MM.1S (cell line): ENCODE measurements around the gene SLC5A6.
A peak's percentile ranks its signal among the peaks of the same experiment; 100 is the strongest.

ENCODE experiments used
- DNase-seq: peaks from one replicate; pipeline ENCODE4 v3.0.0-alpha.2; 2015
- H2AFZ ChIP-seq: fragments of 300-600 bp; sonication (generic); 2 replicates; pipeline ENCODE4 v1.6.0; 2016; ENCODE audit warnings: antibody characterized with exemption, low read length
- H3F3A ChIP-seq: fragments of 300-600 bp; sonication (generic); 2 replicates; pipeline ENCODE4 v1.6.1; 2016; ENCODE audit warnings: mild to moderate bottlenecking, antibody characterized with exemption, low read length, moderate library complexity, mixed read lengths; ENCODE audit not compliant: insufficient read depth
- H3K27ac ChIP-seq: fragments of 300-600 bp; sonication (generic); 2 replicates; pipeline ENCODE4 v1.5.1; 2016; ENCODE audit warnings: mild to moderate bottlenecking, low read length
- H3K27me3 ChIP-seq: fragments of 300-600 bp; sonication (generic); replicated peaks from 2 replicates; pipeline ENCODE4 v1.6.0; 2016; ENCODE audit warnings: low read length; ENCODE audit not compliant: insufficient read depth
- H3K36me3 ChIP-seq: fragments of 300-600 bp; sonication (generic); replicated peaks from 2 replicates; pipeline ENCODE4 v1.6.1; 2016; ENCODE audit warnings: mild to moderate bottlenecking, low read length, mixed read lengths; ENCODE audit not compliant: insufficient read depth
- H3K4me1 ChIP-seq: fragments of 300-600 bp; sonication (generic); 2 replicates; pipeline ENCODE4 v1.6.1; 2016; ENCODE audit warnings: low read length, mixed read lengths
- H3K4me2 ChIP-seq: fragments of 300-600 bp; sonication (generic); 2 replicates; pipeline ENCODE4 v1.6.0; 2016; ENCODE audit warnings: low read depth, low read length
- H3K4me3 ChIP-seq: fragments of 300-600 bp; sonication (generic); 2 replicates; pipeline ENCODE4 v1.5.1; 2016; ENCODE audit warnings: low read length, mixed read lengths
- H3K79me2 ChIP-seq: fragments of 300-600 bp; sonication (generic); 2 replicates; pipeline ENCODE4 v1.6.1; 2016; ENCODE audit warnings: mixed run types, low read length, mixed read lengths
- H3K9ac ChIP-seq: fragments of 300-600 bp; sonication (generic); 2 replicates; pipeline ENCODE4 v1.6.1; 2016; ENCODE audit warnings: low read length, mixed read lengths
- H3K9me2 ChIP-seq: fragments of 300-600 bp; sonication (generic); replicated peaks from 2 replicates; pipeline ENCODE4 v1.6.1; 2016; ENCODE audit warnings: mild to moderate bottlenecking, low read length, mixed read lengths; ENCODE audit not compliant: insufficient read depth
- H3K9me3 ChIP-seq: fragments of 300-600 bp; sonication (generic); replicated peaks from 2 replicates; pipeline ENCODE4 v1.6.1; 2016; ENCODE audit warnings: mild to moderate bottlenecking, low read length, mixed read lengths; ENCODE audit not compliant: insufficient read depth
- H4K20me1 ChIP-seq: fragments of 300-600 bp; sonication (generic); 2 replicates; pipeline ENCODE4 v1.6.1; 2016; ENCODE audit warnings: mild to moderate bottlenecking, low read length, moderate library complexity, mixed read lengths; ENCODE audit not compliant: insufficient read depth
- CTCF ChIP-seq: fragments of 300-600 bp; sonication (generic); IDR thresholded peaks from 2 replicates; pipeline ENCODE4 v1.5.1; 2016; ENCODE audit warnings: antibody characterized with exemption, low read length, mixed read lengths
- EZH2 ChIP-seq: fragments of 300-600 bp; sonication (generic); optimal IDR thresholded peaks from 2 replicates; pipeline ENCODE3; 2017; ENCODE audit warnings: low read depth, mild to moderate bottlenecking, antibody characterized with exemption, low read length, mixed read lengths
- EZH2phosphoT487 ChIP-seq: fragments of 300-600 bp; sonication (generic); IDR thresholded peaks from 2 replicates; pipeline ENCODE4 v1.6.1; 2018; ENCODE audit warnings: antibody characterized with exemption, low read length

SLC5A6 gene

GRCh38 chr2:27182346-27182745, 29.7 kb downstream of the SLC5A6 start:
- TF ChIP-seq EZH2phosphoT487 (no peak), EZH2 (no peak), CTCF (no peak)
- Histone ChIP-seq H3K9me2 (no peaks in the 10 kb centered on the region), H3K27ac (no peak overlapping the region), H3K9ac (no peak overlapping the region), H3K36me3 (no peaks in the 10 kb centered on the region), H3K9me3 (no peaks in the 10 kb centered on the region), H3K27me3 (no peaks in the 10 kb centered on the region), H3K4me1 (peaks cover 28% of the 10 kb centered on the region), H2AFZ (no peak overlapping the region), H3K4me2 (no peak overlapping the region), H4K20me1 (no peaks in the 10 kb centered on the region), H3F3A (peaks cover 3% of the 10 kb centered on the region; the same call in 1 of the 2 replicates), H3K79me2 (no peaks in the 10 kb centered on the region), H3K4me3 (no peak overlapping the region)
- no peak for DNase-seq

DNA sequence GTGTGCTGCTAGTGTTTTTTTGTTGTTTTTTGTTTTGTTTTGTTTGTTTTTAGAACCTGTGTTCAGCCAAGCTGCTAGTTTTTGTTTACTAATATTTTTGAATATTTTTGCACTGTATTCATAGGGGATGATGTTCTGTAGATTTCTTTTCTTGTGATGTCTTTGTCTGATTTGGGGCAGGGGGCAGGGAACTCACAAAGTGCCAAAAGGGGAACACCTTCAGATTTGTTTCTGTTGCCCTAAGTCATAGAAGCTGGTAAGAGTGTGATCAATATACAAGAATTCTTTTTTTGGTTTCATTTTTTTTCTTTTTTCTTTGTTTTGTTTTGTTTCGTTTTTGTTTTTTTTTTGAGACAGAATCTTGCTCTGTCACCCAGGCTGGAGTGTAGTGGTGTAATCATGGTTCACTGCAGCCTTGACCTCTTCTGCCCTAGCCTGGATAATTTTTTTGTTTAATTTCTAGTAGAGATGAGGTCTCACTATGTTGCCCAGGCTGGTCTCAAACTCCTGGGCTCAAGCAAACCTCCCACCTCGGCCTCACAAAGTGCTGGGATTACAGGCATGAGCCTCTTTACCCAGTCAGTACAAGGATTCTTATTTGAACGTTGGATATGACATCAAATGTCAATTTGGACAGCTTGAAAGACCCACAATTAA, 32.6 kb downstream of the SLC5A6 start:
- H3K79me2 ChIP-seq, result no peaks in the 10 kb centered on the region
- no peaks in the 10 kb centered on the region for H3K27me3 ChIP-seq
- no peak for DNase-seq
- no peak overlapping the region; the same call in 1 of the 2 replicates for H3K9ac ChIP-seq
- H3K4me3 ChIP-seq, result no peak overlapping the region
- H3F3A ChIP-seq, result no peaks in the 10 kb centered on the region
- no peaks in the 10 kb centered on the region for H4K20me1 ChIP-seq
- H3K36me3 ChIP-seq, result no peaks in the 10 kb centered on the region
- no peak overlapping the region for H3K27ac ChIP-seq
- no peaks in the 10 kb centered on the region for H3K9me2 ChIP-seq
- no peak for TF ChIP-seq EZH2
- TF ChIP-seq CTCF, result no peak
- TF ChIP-seq EZH2phosphoT487, result no peak
- H3K9me3 ChIP-seq, result no peaks in the 10 kb centered on the region
- peaks cover 14% of the 10 kb centered on the region for H3K4me1 ChIP-seq
- H2AFZ ChIP-seq, result peak overlapping the region; percentile 53
- peak overlapping the region; percentile 25 for H3K4me2 ChIP-seq

DNA sequence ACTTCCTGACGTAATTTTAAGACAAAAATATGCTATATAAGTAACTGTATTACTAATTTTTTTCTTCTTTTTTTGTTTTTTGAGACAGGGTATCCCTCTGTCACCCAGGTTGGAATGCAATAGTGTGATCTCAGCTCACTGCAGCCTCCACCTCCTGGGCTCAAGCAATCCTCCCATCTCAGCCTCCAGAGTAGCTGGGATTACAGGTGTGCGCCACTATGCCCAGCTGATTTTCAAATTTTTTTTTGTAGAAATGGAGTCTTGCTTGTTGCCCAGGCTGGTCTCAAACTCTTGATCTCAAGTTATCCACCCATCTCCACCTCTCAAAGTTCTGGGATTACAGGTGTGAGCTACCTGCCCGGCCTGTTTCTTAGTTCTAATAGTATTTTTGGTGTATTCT, 33.6 kb downstream of the SLC5A6 start:
- Histone ChIP-seq H3K4me3 (no peak overlapping the region), H3K79me2 (no peaks in the 10 kb centered on the region), H3K9ac (no peak overlapping the region), H3K4me1 (peaks cover 14% of the 10 kb centered on the region), H3K9me2 (no peaks in the 10 kb centered on the region), H3K36me3 (no peaks in the 10 kb centered on the region), H3K4me2 (peak overlapping the region; percentile 25; the same call in 1 of the 2 replicates), H3K27me3 (no peaks in the 10 kb centered on the region), H4K20me1 (no peaks in the 10 kb centered on the region), H2AFZ (no peak overlapping the region), H3F3A (no peaks in the 10 kb centered on the region), H3K9me3 (no peaks in the 10 kb centered on the region), H3K27ac (no peak overlapping the region)
- no peak for DNase-seq
- TF ChIP-seq CTCF, result no peak
